PC-9 (cell line): Measurements from ENCODE around the gene PADI1. TPM values are rescaled to one million over a fixed set of nuclear protein-coding genes. Genes with fewer than 3 reads are reported as not detected.

Experiments used
- BruUV-seq: library from RNA; stranded (reverse); fragments of 400-500 nt; replicated peaks from 2 replicates; lab custom pipeline; 2021; lab: Mats Ljungman, UMichigan
- CTCF ChIA-PET: fragments of 300-600 bp; sonication (Branson Sonifier 250); formaldehyde crosslinking; loops from one replicate; lab custom pipeline; 2022; ENCODE audit warnings: antibody characterized with exemption; lab: Charles Lee
- POLR2A ChIA-PET: fragments of 300-600 bp; sonication (Branson Sonifier 250); formaldehyde crosslinking; loops from one replicate; lab custom pipeline; 2022; ENCODE audit warnings: antibody characterized with exemption; ENCODE audit not compliant: unreplicated experiment; lab: Charles Lee
- DNase-seq, 2 experiments: peaks; one replicate each; pipeline versions ENCODE4 v3.0.0 to v3.0.0-alpha.2; 2015 to 2022; ENCODE audit warnings: mixed read lengths in 1 of 2
- H2AFZ ChIP-seq: fragments of 200-600 bp; sonication (generic); 2 replicates; pipeline ENCODE4 v1.8.1; 2017; ENCODE audit warnings: antibody characterized with exemption
- H3F3A ChIP-seq: fragments of 200-600 bp; sonication (generic); 2 replicates; pipeline ENCODE4 v1.8.1; 2017; ENCODE audit warnings: antibody characterized with exemption, mild to moderate bottlenecking, low read depth; ENCODE audit not compliant: insufficient read depth
- H3K27ac ChIP-seq: fragments of 200-600 bp; sonication (generic); 2 replicates; pipeline ENCODE4 v1.6.1; 2016; ENCODE audit warnings: mixed run types
- H3K27me3 ChIP-seq: fragments of 200-600 bp; sonication (generic); 2 replicates; pipeline ENCODE4 v1.6.1; 2016; ENCODE audit warnings: low read depth, mixed run types; ENCODE audit not compliant: insufficient read depth
- H3K36me3 ChIP-seq: fragments of 200-600 bp; sonication (generic); 2 replicates; pipeline ENCODE4 v1.6.1; 2016; ENCODE audit warnings: low read depth, mixed run types
- H3K4me1 ChIP-seq: fragments of 200-600 bp; sonication (generic); replicated peaks from 2 replicates; pipeline ENCODE4 v1.6.1; 2016; ENCODE audit warnings: mixed run types; ENCODE audit not compliant: insufficient read depth
- H3K4me2 ChIP-seq: fragments of 200-600 bp; sonication (generic); 2 replicates; pipeline ENCODE4 v1.6.1; 2017; ENCODE audit warnings: mixed run types
- H3K4me3 ChIP-seq: fragments of 200-600 bp; sonication (generic); 2 replicates; pipeline ENCODE4 v1.6.1; 2016; ENCODE audit warnings: mixed run types
- H3K79me2 ChIP-seq: fragments of 200-600 bp; sonication (generic); 2 replicates; pipeline ENCODE4 v1.6.1; 2017; ENCODE audit warnings: low read depth, mixed run types
- H3K9me2 ChIP-seq: fragments of 200-600 bp; sonication (generic); 2 replicates; pipeline ENCODE4 v1.8.1; 2017; ENCODE audit warnings: mild to moderate bottlenecking; ENCODE audit not compliant: insufficient read depth
- H3K9me3 ChIP-seq: fragments of 200-600 bp; sonication (generic); 2 replicates; pipeline ENCODE4 v1.8.1; 2016; ENCODE audit warnings: low read depth; ENCODE audit not compliant: insufficient read depth
- H4K20me1 ChIP-seq: fragments of 200-600 bp; sonication (generic); 2 replicates; pipeline ENCODE4 v1.8.1; 2017; ENCODE audit not compliant: insufficient read depth
- CTCF ChIP-seq: fragments of 200-600 bp; sonication (generic); conservative IDR thresholded peaks from 2 replicates; pipeline ENCODE4 v1.6.1; 2017; ENCODE audit warnings: mixed run types, antibody characterized with exemption, mild to moderate bottlenecking, moderate library complexity
- EZH2 ChIP-seq: fragments of 200-600 bp; sonication (generic); IDR thresholded peaks from 2 replicates; pipeline ENCODE4 v1.8.0; 2017; ENCODE audit warnings: antibody characterized with exemption, low read depth
- intact Hi-C: fragments of 100-400 bp; cut with micrococcal nuclease; formaldehyde crosslinking; loops from one replicate; pipeline ENCODE4 v1.10.0; 2022; ENCODE audit not compliant: unreplicated experiment
- total RNA-seq: library from RNA; stranded (reverse); gene quantifications from 2 replicates; pipeline ENCODE4 v1.2.3, GENCODE V29; 2021

The PADI1 gene
- total RNA-seq, 1 experiment from 2014 or later = 28.3 TPM

- no peaks in the 10 kb centered on the region for H3K9me2 ChIP-seq
- TF ChIP-seq EZH2 = no peak
- TF ChIP-seq CTCF = no peak
- H3K4me1 ChIP-seq = peaks cover 38% of the 10 kb centered on the region
- H2AFZ ChIP-seq = peak overlapping the region; percentile 69; the same call in 1 of the 2 replicates
- peaks cover 26% of the 10 kb centered on the region for H3F3A ChIP-seq
- TSS peak; percentile 85 for BruUV-seq
- H3K36me3 ChIP-seq = no peaks in the 10 kb centered on the region
- H3K4me2 ChIP-seq = peak overlapping the region; percentile 77; the same call in 1 of the 2 replicates
- ChIA-PET POLR2A (interaction anchor here (0.6 to 1.1 kb wide), 4 partner anchors 34 to 65 kb away, joined by 3 to 13 read pairs (median 4); no protein-coding TSS in a partner anchor), CTCF (no interaction called here)
- DNase-seq = no peak
- no peaks in the 10 kb centered on the region for H4K20me1 ChIP-seq
- intact Hi-C loops = loop anchor here (1.0 kb wide), 3 partner anchors 23 to 62 kb away; no protein-coding TSS in a partner anchor
- no peak overlapping the region for H3K4me3 ChIP-seq
- H3K79me2 ChIP-seq = no peaks in the 10 kb centered on the region
- no peaks in the 10 kb centered on the region for H3K9me3 ChIP-seq
- peak overlapping the region; percentile 95 for H3K27ac ChIP-seq
- H3K27me3 ChIP-seq = no peaks in the 10 kb centered on the region
These were observed 37.2 kb upstream of the PADI1 start for GRCh38 chr1:17167786-17168090.

- Histone ChIP-seq H3F3A (peaks cover 26% of the 10 kb centered on the region), H3K79me2 (no peaks in the 10 kb centered on the region), H2AFZ (peak overlapping the region; percentile 69), H3K4me1 (peaks cover 32% of the 10 kb centered on the region), H3K4me2 (peak overlapping the region; percentile 77), H3K36me3 (no peaks in the 10 kb centered on the region), H3K9me3 (no peaks in the 10 kb centered on the region), H3K27me3 (no peaks in the 10 kb centered on the region), H4K20me1 (no peaks in the 10 kb centered on the region), H3K9me2 (no peaks in the 10 kb centered on the region), H3K4me3 (peak overlapping the region; percentile 30; the same call in 1 of the 2 replicates), H3K27ac (peak overlapping the region; percentile 95)
- ChIA-PET POLR2A (interaction anchor here (0.6 to 1.1 kb wide), 5 partner anchors 30 to 65 kb away, joined by 3 to 31 read pairs (median 6); no protein-coding TSS in a partner anchor), CTCF (interaction anchor here (0.6 to 0.7 kb wide), 2 partner anchors 17 to 206 kb away, joined by 6 to 11 read pairs; no protein-coding TSS in a partner anchor)
- TF ChIP-seq EZH2 (no peak), CTCF (no peak)
- peak; percentile 60 to 86 for DNase-seq
- intact Hi-C loops = loop anchor here (1.0 kb wide), 3 partner anchors 22 to 61 kb away; no protein-coding TSS in a partner anchor
- BruUV-seq = TSS peak; percentile 67
These were observed 36.6 kb upstream of the PADI1 start for GRCh38 chr1:17168091-17168876.

- ChIA-PET POLR2A (no interaction called here), CTCF (no interaction called here)
- Histone ChIP-seq H3K9me2 (no peaks in the 10 kb centered on the region), H3K9me3 (no peaks in the 10 kb centered on the region), H3F3A (peaks cover 26% of the 10 kb centered on the region), H3K27me3 (no peaks in the 10 kb centered on the region), H3K27ac (no peak overlapping the region), H3K79me2 (no peaks in the 10 kb centered on the region), H4K20me1 (no peaks in the 10 kb centered on the region), H3K36me3 (no peaks in the 10 kb centered on the region), H3K4me1 (peaks cover 28% of the 10 kb centered on the region), H3K4me2 (no peak overlapping the region), H2AFZ (no peak overlapping the region), H3K4me3 (no peak overlapping the region)
- no peak for DNase-seq
- no TSS peak for BruUV-seq
- TF ChIP-seq CTCF = no peak
- TF ChIP-seq EZH2 = no peak
- intact Hi-C loops = no loop called here
These were observed 34.4 kb upstream of the PADI1 start for GRCh38 chr1:17170571-17170970.
